HFFc6 (cell line): Measurements from ENCODE around the gene ANGPTL5. TPM values are rescaled to one million over a fixed set of nuclear protein-coding genes. Genes with fewer than 3 reads are reported as not detected.

ENCODE experiments used
- DNase-seq: peaks from one replicate; pipeline ENCODE4 v3.0.0-alpha.2; 2018
- H3K27ac Mint-ChIP-seq: 2 replicates; pipeline ENCODE4 v1.8.0; 2020; ENCODE audit warnings: mild to moderate bottlenecking, mixed read lengths
- H3K27me3 Mint-ChIP-seq: 2 replicates; pipeline ENCODE4 v1.8.0; 2021; ENCODE audit warnings: mild to moderate bottlenecking, moderate library complexity, mixed read lengths; ENCODE audit not compliant: insufficient read depth
- H3K36me3 Mint-ChIP-seq: 2 replicates; pipeline ENCODE4 v1.8.0; 2021; ENCODE audit warnings: low read depth, mixed read lengths
- H3K4me1 Mint-ChIP-seq: 2 replicates; pipeline ENCODE4 v1.8.0; 2020; ENCODE audit warnings: low read depth, mixed read lengths
- H3K4me3 Mint-ChIP-seq: 2 replicates; pipeline ENCODE4 v1.8.0; 2020; ENCODE audit warnings: mild to moderate bottlenecking, moderate library complexity, mixed read lengths
- H3K9me3 Mint-ChIP-seq: 2 replicates; pipeline ENCODE4 v1.8.0; 2020; ENCODE audit warnings: mild to moderate bottlenecking, mixed read lengths
- total RNA-seq, 6 experiments: library from RNA; stranded (reverse); fragmentation: NEBNext Ultra II Directional; extraction: Animal tissue kit (Norgen Biotek cat#: 25700); gene quantifications; 2 replicates in 1 of 6; 3 replicates in 5 of 6; pipeline ENCODE4 v1.2.3, GENCODE V29; 2021
- TF ChIP-seq, protein P1 (sequence below): fragments of 200-600 bp; sonication (generic); IDR thresholded peaks from 2 replicates; pipeline ENCODE4 v1.5.0; 2021; ENCODE audit warnings: antibody characterized with exemption, mild to moderate bottlenecking

ANGPTL5 gene
- total RNA-seq, 6 experiments from 2014 or later: not detected

DNA sequence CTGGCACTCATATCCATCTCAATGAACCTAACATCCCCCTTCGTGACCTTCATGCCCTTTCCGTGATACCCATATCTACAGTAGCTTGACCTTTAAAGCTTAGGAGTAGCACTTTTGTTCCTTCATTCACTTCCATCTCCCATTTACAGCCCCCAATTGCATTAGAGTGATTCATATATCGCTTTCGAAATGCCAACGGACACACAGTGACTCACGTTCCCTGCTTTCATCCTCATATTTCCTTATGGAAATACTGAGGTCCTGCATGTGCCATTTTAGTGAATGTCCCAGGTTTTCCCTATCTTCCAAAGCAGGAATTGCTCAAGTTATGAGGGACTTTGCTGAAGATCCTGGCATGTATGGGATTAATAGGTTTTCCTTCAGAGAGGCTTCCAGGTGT lies 45.8 kb downstream of the ANGPTL5 start:
- H3K36me3 Mint-ChIP-seq: peaks cover 10% of the 10 kb centered on the region; the same call in 1 of the 2 replicates

DNA sequence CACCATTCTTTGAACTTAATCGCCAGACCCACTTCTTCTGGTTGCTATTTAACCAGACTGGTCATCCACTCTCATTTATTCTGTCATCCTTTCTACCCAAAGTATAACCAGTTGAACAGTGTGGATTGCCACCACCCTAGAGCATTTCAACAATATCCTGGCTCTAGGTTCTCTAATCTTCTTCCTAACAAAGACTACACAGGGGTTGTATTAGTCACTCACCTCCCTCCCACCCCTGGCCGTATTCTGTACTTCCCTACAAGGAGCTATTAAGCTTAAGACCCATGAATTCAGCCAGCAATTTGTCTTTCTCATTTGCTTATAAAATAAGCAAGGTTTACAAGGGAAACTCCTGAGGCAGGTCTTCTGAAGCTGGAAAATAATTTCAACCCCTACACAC lies 48.4 kb downstream of the ANGPTL5 start:
- peaks cover 86% of the 10 kb centered on the region for H3K4me1 Mint-ChIP-seq
- H3K27ac Mint-ChIP-seq: peak overlapping the region; percentile 60
- H3K4me3 Mint-ChIP-seq: no peak overlapping the region
- peaks cover 11% of the 10 kb centered on the region for H3K9me3 Mint-ChIP-seq
- peaks cover 17% of the 10 kb centered on the region for H3K36me3 Mint-ChIP-seq
- peaks cover 2% of the 10 kb centered on the region; the same call in 1 of the 2 replicates for H3K27me3 Mint-ChIP-seq
- DNase-seq: no peak
- TF ChIP-seq, protein P1, sequence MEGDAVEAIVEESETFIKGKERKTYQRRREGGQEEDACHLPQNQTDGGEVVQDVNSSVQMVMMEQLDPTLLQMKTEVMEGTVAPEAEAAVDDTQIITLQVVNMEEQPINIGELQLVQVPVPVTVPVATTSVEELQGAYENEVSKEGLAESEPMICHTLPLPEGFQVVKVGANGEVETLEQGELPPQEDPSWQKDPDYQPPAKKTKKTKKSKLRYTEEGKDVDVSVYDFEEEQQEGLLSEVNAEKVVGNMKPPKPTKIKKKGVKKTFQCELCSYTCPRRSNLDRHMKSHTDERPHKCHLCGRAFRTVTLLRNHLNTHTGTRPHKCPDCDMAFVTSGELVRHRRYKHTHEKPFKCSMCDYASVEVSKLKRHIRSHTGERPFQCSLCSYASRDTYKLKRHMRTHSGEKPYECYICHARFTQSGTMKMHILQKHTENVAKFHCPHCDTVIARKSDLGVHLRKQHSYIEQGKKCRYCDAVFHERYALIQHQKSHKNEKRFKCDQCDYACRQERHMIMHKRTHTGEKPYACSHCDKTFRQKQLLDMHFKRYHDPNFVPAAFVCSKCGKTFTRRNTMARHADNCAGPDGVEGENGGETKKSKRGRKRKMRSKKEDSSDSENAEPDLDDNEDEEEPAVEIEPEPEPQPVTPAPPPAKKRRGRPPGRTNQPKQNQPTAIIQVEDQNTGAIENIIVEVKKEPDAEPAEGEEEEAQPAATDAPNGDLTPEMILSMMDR: no peak

More for the DNA sequence above, 45.8 kb downstream of the ANGPTL5 start:
- Mint-ChIP-seq H3K4me1 (peaks cover 73% of the 10 kb centered on the region), H3K27ac (peak overlapping the region; percentile 59), H3K9me3 (no peaks in the 10 kb centered on the region), H3K4me3 (peak overlapping the region; percentile 42), H3K27me3 (peaks cover 2% of the 10 kb centered on the region; the same call in 1 of the 2 replicates)
- TF ChIP-seq, protein P1: peak; percentile 28; the same call in 1 of the 2 replicates
- peak; percentile 76 for DNase-seq

DNA sequence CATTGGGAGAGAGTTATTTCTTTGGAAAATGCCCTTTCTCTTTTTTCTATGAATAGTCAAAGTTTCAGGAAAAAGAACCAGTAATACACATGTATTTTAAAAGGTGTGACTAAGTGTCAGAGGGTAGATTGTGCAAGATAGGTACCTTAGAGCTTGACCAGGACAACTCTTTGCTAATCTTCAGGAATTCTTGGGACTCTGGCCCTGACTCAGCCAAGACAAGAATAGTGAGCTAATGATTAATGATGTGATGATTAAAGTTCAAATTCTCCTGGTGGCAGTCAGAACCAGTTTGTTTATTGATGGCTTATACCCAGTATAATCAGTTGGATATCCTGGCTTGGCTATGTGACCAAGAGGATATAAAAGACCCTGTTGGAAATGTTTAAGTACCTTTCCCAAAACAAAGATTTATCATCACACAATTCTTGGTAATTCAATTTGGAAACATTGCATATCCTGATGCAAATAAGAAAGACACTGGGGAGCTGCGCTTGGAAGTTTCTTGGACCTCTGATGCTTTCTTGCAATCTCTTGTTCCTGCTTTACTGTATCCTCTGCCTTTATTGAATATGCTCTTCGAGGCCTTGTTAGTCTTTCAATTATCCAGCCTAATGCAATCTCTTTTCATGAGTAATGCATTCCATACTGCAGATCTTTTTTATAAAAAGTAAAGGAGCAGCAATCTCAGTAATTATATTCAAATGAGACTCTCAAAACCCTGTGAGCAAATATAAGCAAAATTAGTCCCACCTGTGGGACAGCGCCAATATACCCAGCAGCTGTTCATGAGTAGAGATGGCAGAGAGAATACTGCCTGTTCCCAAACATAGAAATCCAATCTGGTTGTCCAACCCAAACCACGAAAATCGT lies 49.5 kb downstream of the ANGPTL5 start:
- H3K9me3 Mint-ChIP-seq: peaks cover 11% of the 10 kb centered on the region
- H3K36me3 Mint-ChIP-seq: peaks cover 17% of the 10 kb centered on the region
- peaks cover 2% of the 10 kb centered on the region; the same call in 1 of the 2 replicates for H3K27me3 Mint-ChIP-seq
- TF ChIP-seq, protein P1: no peak
- peaks cover 97% of the 10 kb centered on the region for H3K4me1 Mint-ChIP-seq
- H3K4me3 Mint-ChIP-seq: peak overlapping the region; percentile 47
- peak; percentile 75 for DNase-seq
- H3K27ac Mint-ChIP-seq: peak overlapping the region; percentile 60

DNA sequence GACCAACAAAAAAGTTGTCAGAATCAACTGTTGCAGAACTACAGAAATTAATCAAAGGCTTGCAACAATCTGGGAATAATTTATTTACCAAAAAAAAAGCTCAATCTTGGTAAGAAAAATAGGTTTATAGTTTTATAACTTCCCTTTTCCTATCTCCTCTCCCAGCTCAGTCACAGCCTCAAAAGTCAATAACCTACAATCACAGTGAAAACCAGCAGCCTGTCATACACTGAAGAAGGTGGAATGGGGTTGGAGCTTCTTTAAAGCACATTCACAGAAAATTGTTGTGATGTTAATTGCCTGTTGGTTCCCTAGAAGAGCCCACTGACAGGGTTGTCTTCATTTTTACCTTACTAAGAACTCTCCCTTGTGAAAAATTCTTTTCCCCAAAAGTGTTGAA lies 52.2 kb downstream of the ANGPTL5 start:
- Mint-ChIP-seq H3K9me3 (peaks cover 11% of the 10 kb centered on the region), H3K27ac (no peak overlapping the region), H3K4me3 (no peak overlapping the region), H3K27me3 (no peaks in the 10 kb centered on the region), H3K36me3 (peaks cover 11% of the 10 kb centered on the region), H3K4me1 (peaks cover 83% of the 10 kb centered on the region)
- DNase-seq: no peak
- TF ChIP-seq, protein P1: no peak

DNA sequence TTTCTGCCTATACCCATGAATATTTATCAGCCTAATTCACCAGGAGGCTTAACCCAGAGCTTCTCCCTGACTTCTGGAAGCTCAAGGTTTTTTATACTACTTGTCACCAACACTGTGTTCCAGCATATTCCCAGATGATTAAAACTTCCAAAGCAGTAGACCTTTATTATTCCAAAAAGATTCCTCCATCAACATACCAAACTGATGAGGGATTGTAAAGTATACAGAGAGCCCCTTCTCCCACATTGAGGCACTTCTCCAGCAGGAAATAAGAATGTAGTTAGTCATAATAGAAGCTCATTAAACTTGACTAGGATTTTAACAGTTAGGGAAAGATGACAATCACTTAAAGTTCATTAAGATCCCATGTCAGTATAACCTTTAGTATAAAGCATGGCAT lies 53.0 kb downstream of the ANGPTL5 start:
- peak overlapping the region; percentile 64 for H3K27ac Mint-ChIP-seq
- no peaks in the 10 kb centered on the region for H3K27me3 Mint-ChIP-seq
- peaks cover 75% of the 10 kb centered on the region for H3K4me1 Mint-ChIP-seq
- H3K4me3 Mint-ChIP-seq: peak overlapping the region; percentile 25; the same call in 1 of the 2 replicates
- TF ChIP-seq, protein P1: no peak
- H3K9me3 Mint-ChIP-seq: peaks cover 11% of the 10 kb centered on the region
- peaks cover 11% of the 10 kb centered on the region for H3K36me3 Mint-ChIP-seq
- DNase-seq: peak; percentile 55
